Measurements from ENCODE around the gene ADAMTSL1.

ADAMTSL1 gene

GRCh38 chr9:18500451-18500850 is 26.5 kb downstream of the ADAMTSL1 start:
- DNase-seq: no peak

DNA sequence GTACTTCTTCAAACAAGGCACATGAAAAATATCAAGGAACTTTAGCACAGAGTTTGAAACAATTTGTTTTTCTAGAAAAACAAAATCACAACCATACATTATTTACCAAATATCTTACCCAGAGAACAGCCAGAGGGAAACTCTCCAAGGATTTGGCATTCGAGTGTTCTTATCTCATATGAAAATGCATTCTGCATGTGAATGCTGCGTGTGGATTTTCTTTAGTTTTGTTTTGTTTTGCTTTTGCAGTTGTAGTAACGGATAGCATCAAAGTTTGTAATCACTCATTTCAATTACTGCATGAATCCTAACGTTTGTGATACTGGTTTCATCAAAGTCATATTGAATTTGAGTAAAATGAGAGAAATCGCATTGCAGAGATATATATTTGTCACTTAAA is 28.0 kb downstream of the ADAMTSL1 start:
- DNase-seq: no peak

GRCh38 chr9:18502546-18502945 is 28.6 kb downstream of the ADAMTSL1 start:
- no peak for DNase-seq

DNA sequence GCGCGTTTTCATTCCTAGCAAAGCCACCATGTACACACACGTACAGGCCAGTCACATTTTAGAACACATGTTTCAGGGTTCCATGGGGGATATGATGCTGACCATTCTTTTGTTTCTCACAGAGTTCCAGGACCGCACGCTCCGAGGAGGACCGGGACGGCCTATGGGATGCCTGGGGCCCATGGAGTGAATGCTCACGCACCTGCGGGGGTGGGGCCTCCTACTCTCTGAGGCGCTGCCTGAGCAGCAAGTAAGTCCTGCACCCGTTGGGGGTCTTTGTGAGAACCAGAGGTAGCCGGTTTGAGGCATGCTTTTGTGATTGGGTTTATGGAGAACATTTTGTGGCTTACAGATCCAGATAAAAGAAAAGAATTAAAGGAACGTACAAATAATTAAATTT is 30.8 kb downstream of the ADAMTSL1 start:
- DNase-seq: no peak

DNA sequence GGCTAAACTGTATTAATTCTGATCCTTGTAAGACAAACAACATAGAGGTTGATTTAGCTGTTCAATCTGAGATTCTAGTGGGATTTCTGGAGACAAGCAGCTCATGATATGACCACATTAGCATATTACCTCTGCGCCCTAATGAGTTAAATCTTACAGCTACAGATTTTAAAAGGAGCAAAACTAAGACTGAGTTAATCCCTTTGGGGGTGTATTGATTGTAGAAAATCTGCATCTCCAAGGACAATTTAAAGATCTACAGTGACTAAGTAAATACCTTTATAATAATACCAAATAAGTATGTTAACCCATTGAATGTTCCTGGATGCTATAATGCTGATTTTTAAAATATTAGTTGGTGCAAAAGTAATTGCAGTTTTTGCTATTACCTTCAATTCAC is 33.2 kb downstream of the ADAMTSL1 start:
- no peak for DNase-seq

GRCh38 chr9:18516514-18516913 is 42.6 kb downstream of the ADAMTSL1 start:
- DNase-seq: no peak

DNA sequence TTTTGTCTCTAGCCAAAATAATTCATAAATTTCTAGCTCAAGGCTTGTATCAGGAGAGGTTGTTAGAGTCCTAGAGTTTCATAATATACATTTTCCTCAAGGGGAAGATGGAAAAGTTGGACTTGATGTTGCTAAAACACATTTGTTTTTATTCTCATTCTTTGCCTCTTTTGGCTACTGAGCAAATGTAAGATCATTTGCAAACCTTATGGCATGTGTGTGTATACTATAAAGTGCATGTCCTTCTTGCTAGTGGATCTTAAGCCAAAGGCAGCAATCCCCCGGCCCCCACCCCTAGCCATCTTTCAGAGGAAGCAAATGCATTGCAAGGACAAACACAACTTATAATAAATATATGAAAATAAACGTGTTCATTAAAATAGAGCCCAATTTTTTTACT is 43.0 kb downstream of the ADAMTSL1 start:
- DNase-seq: no peak

DNA sequence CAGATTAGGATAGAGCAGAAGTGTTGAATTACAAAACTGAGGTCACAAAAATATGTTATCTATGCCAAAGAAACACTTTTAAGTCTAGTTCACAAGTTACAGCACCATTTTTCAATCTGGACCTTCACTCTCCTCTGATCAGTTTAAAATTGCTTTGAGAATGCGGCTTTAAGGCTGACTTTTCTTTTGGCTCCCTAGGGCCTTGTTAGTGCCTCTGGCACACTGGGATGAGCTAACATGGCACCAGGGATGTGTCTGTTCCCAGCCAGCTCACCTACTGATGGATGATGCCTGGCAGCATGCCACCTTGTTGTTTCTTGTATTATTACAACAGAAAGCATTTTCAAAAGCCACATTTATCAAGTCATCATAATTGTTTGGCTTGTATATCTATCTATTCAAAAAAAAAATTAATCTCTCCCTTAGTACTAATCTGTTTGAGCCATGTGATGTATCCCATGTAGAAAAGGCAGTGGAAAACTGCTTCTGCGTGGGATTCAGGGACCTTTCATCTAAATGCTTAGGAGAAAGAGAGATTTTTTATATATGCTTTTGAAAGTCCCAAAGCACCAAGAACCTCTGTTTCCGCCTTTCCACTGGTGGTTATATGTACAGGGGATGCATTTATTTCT is 46.6 kb downstream of the ADAMTSL1 start:
- no peak for DNase-seq

DNA sequence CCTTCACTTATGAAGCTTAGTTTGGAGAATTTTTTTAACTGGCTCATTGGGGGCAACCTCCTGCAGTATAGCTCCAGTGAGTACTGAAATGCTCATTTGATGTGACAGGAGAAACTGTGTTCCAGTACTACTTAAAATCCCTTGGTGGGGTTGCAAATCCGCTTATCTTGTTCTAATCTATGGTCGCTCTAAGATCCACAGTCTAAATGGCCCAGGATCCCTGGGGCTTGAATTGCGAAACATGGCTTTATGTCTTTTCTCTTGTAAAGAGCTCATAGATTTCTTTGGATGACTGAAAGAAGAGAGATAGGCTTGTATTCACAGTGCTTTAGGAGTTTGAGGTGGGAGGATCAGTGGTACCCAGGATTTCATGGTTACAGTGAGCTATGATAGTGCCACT is 52.7 kb downstream of the ADAMTSL1 start:
- DNase-seq: no peak

DNA sequence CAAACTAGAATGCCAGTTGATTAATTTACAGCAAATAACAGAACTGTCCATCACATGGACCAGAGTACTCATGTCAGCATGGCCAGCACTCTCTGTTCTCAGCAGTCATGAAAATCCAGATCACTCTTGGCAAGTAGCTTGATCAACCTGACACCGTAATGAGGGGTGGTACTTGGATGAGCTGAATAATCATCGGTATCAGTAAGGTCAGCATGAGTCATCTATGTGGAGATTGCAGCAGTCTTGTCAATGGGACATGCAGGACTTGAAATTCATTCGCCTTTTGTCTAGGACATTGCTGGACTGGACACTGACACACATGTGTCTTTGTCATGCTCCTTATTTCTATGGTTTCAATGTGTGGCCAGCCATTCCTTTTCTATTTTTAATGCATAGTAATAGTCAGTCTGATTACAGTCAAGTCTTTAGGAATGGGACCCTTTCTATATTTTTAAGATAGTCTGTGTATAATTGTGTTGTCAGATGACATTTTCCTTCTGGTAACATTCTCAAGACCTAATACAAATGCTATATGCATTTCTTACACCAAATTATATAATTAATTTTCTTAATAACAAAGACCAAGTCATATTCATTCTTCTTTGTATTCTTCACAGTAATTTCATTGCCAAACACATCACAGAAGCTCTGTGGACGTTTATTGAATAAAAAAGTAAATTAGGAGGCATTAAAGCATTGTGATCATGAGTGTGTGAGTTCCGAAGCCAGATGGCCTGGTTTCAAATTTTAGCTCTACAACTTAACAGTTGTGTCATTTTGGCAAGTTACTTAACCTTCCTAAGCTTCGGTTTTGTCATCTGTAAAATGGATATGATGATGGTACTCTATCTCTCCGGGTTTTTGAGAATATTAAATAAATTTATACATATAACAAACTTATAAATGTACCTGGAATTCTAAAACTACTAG is 57.4 kb downstream of the ADAMTSL1 start:
- DNase-seq: no peak

GRCh38 chr9:18534611-18535010 is 60.7 kb downstream of the ADAMTSL1 start:
- no peak for DNase-seq

DNA sequence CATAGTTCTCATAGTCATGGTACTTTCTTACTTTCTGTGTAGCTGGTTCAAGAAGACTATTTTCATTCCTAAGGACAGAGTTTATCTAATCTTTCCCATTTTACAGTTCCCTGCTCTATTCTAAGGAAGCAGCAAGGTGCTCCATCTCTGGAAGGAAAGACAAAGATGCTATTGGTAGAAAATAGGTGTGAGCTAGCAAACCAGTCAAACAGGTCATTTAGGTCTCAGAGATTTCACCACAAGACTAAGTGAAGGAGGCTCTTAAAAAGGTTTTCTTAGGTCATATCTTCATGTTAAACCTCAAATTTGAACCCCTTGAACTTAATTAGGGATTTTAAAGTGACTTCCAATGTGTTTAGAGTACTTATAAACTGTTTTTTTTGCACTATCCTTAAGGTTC is 62.6 kb downstream of the ADAMTSL1 start:
- no peak for DNase-seq

DNA sequence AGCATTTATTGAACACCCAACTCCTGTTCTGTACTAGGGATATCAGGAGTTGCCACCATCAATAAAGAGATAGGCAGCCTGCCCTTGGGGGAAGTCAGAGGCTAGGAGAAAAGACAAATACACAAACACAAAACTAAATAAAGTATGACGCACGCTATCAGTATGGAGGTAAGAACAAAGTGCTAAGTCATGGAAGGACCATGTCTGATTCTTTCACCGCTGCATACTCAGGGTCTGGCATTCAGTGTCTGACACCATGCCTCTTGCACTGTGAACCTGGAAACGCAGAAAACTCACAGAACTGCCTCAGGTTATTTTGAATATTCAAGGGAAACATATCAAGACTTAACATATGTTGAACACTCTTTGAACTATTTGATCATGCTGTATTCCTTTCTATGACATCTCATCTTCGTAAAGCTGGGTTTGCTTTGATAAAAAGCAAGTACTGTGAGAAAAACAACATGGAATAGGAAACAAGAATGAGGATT is 65.3 kb downstream of the ADAMTSL1 start:
- DNase-seq: no peak

GRCh38 chr9:18542837-18543405 is 69.0 kb downstream of the ADAMTSL1 start:
- no peak for DNase-seq

GRCh38 chr9:18543406-18544192 is 69.6 kb downstream of the ADAMTSL1 start:
- DNase-seq: no peak

DNA sequence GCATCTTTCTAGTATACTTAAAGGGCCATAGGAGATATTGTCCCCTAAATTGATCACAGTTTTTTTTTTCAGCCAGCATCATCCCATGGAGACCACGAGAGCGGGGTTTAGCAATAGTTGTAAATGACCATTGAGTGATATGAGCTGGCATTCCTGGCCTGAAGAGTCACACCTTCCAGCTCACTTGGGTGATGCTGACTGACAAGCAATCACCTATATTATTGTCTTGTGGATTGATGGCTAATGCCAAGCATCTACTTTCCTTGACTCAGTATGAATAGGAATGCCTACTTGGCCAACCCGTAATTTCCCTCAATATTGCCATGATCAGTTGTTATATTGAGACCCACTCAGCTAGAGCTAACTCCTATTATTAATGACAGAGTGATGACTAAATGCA is 70.5 kb downstream of the ADAMTSL1 start:
- DNase-seq: no peak

DNA sequence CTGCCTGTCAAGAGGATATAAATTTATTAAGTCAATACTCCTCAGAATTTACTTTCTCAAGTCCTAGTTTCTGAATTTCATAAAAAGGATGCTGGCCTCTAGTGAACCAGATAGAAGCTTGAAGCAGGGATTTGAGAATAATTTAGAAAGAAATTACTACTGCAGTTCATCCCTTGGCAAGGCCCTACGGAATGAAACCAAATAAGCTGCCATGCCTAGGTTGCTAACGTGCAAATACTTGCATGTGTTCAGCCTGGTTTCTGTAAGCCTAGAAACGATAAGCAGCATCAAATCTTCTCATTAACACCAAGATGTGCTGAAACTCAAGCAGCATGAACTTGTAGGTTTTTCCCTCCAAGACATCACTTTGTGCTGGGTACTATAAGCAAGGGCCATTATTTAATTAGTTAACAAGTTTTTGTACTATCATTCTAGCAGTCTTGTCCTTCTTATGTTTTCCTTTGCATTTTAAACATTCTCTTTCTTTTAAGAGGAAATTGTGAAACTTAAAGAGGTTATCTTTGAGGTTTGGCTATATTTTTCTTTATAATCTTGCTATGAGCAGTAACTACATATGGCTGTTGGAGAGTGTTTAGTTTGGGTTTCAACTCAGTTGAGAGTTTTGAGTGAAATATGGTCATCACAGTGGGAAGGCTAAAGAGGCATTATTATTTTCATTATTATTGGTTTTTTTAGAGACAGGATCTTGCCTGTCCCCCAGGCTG is 71.8 kb downstream of the ADAMTSL1 start:
- no peak for DNase-seq

GRCh38 chr9:18548456-18548855 is 74.5 kb downstream of the ADAMTSL1 start:
- DNase-seq: no peak

DNA sequence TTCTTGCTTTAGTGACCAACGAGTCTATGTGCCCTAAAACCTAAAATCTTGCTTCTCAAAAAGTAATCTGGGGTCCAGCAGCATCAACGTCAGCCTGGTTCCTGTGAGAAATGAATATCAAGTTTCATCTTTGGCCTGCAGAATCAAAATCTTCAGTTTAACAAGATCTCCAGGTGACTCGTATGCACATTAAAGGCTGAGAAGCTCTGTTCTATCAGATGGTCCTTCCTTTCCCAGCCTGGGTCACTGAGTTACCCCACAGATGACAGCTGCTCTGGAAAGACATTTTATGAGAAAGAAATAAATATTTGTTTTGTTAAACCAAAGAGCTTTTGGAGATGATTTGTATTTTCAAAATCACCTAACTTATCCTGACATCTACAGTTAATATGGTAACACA is 75.8 kb downstream of the ADAMTSL1 start:
- no peak for DNase-seq

GRCh38 chr9:18550286-18550685 is 76.3 kb downstream of the ADAMTSL1 start:
- no peak for DNase-seq

GRCh38 chr9:18554244-18554643 is 80.3 kb downstream of the ADAMTSL1 start:
- DNase-seq: no peak

GRCh38 chr9:18555105-18555883 is 81.3 kb downstream of the ADAMTSL1 start:
- DNase-seq: no peak

Measured in DMS 273 treated with DMSO at 0.1 percent for 48 hours (cell line).